Transverse colon (tissue), 4 donors: ENCODE data around the gene TCERG1L. TPM values are rescaled to one million over a fixed set of nuclear protein-coding genes. Genes with fewer than 3 reads are reported as not detected.

Experiments used
- DNase-seq: peaks from one replicate; pipeline ENCODE4 v3.0.0-alpha.2; 2019
- H3K27ac ChIP-seq, 4 donors: fragments of 200-600 bp; sonication (generic); 2 replicates each; pipeline ENCODE4 v1.5.1; 2016 to 2018; ENCODE audit warnings: inconsistent platforms in 4 of 4
- H3K27me3 ChIP-seq: fragments of 200-600 bp; sonication (generic); 2 replicates; pipeline ENCODE4 v1.5.1; 2017; ENCODE audit warnings: inconsistent platforms
- H3K36me3 ChIP-seq, 4 donors: fragments of 200-600 bp; sonication (generic); 2 replicates each; pipeline ENCODE4 v1.5.1; 2017 to 2019; ENCODE audit warnings: inconsistent platforms in 4 of 4
- H3K4me1 ChIP-seq, 4 donors: fragments of 200-600 bp; sonication (generic); 2 replicates each; pipeline ENCODE4 v1.5.1; 2017 to 2020; ENCODE audit warnings: inconsistent platforms in 4 of 4
- H3K4me3 ChIP-seq, 4 donors: fragments of 200-600 bp; sonication (generic); 1 replicate in 1 of 4; 2 replicates in 3 of 4; pipeline versions ENCODE4 v1.5.1 to v1.6.1; 2017 to 2019; ENCODE audit warnings: inconsistent platforms in 4 of 4
- H3K9me3 ChIP-seq, 2 donors: fragments of 200-600 bp; sonication (generic); 2 replicates each; pipeline ENCODE4 v1.5.1; 2017 to 2019; ENCODE audit warnings: inconsistent platforms in 2 of 2
- EP300 ChIP-seq: sonication (generic); formaldehyde crosslinking; IDR thresholded peaks from one replicate; pipeline ENCODE4 v1.6.1; 2017; ENCODE audit warnings: antibody characterized with exemption, low read depth
- POLR2A ChIP-seq: fragments of 450-650 bp; IDR thresholded peaks from one replicate; pipeline ENCODE4 v1.6.1; 2016; ENCODE audit warnings: antibody characterized with exemption, mild to moderate bottlenecking, moderate library complexity
- POLR2AphosphoS5 ChIP-seq, 3 donors: sonication (generic); formaldehyde crosslinking; IDR thresholded peaks; one replicate each; pipeline ENCODE4 v1.6.1; 2016; ENCODE audit warnings: antibody characterized with exemption in 3 of 3
- WGBS, 2 donors: methylation state at CpG; one replicate each; pipeline ENCODE4 v1.1.5; 2018; ENCODE audit warnings: low coverage in 1 of 2; 5-methylcytosine and 5-hydroxymethylcytosine counted together
- in situ Hi-C, 4 donors: fragments of 200-750 bp; cut with MboI; loops; one replicate each; pipeline versions ENCODE4 v1.15.0 to v1.15.1; 2017; ENCODE audit warnings: low sequenced_read_pairs in 3 of 4, low pct_ligation_motif_present in 1 of 4, low pct_unique_long_range_greater_than_20kb in 1 of 4
- intact Hi-C: fragments of 100-400 bp; cut with DNase I; formaldehyde crosslinking; loops from one replicate; pipeline ENCODE4 v1.15.1; 2023; ENCODE audit warnings: low total_unique reads
- total RNA-seq, 4 donors: library from RNA; depleted of rRNA; stranded (reverse); fragments of >200 nt; gene quantifications; one replicate each; pipeline ENCODE4 v1.1.0, GENCODE V29; 2016
- TF ChIP-seq, protein P1 (sequence below), 5 experiments: fragments of 200-600 bp in 3 of 5; fragments of 450-650 bp in 2 of 5; sonication (generic) in 3 of 5; IDR thresholded peaks; 1 replicate in 2 of 5; 2 replicates in 3 of 5; pipeline ENCODE4 v1.5.1; 2016 to 2017; ENCODE audit warnings: antibody characterized with exemption in 5 of 5, inconsistent platforms in 3 of 5, mild to moderate bottlenecking in 2 of 5, moderate library complexity in 1 of 5

TCERG1L gene
- total RNA-seq, 4 donors from 2014 or later = 0.16 TPM; not detected in 3

DNA sequence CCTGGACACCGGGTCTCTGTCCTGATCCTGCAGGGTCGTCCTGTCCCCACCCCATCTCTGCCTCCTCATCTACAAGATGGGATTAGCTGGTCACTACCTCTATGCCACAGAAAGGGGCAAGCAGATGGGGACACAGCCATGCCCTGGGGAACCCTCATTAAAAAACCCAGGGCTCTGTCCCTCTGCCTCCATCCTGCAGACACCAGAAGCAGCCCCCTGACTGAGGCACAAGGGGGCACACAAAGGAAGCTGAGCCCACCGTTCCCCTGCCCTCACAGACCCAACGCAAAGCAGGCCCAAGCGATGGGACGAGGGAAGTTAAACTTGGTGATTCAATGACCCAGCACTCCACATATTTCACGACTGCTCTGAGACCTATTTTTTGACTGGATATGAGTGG, 142.4 kb downstream of the TCERG1L start:
- no peaks in the 10 kb centered on the region for H3K4me1 ChIP-seq
- no peak for DNase-seq
- 60 to 73% methylated on average over 1 to 7 of the region's 7 CpGs for WGBS, 2 donors
- in situ Hi-C loops = no loop called here
- intact Hi-C loops = no loop called here
- no peak overlapping the region for H3K27ac ChIP-seq
- no peaks in the 10 kb centered on the region for H3K9me3 ChIP-seq
- H3K27me3 ChIP-seq = no peaks in the 10 kb centered on the region
- no peaks in the 10 kb centered on the region for H3K36me3 ChIP-seq
- TF ChIP-seq, protein P1, sequence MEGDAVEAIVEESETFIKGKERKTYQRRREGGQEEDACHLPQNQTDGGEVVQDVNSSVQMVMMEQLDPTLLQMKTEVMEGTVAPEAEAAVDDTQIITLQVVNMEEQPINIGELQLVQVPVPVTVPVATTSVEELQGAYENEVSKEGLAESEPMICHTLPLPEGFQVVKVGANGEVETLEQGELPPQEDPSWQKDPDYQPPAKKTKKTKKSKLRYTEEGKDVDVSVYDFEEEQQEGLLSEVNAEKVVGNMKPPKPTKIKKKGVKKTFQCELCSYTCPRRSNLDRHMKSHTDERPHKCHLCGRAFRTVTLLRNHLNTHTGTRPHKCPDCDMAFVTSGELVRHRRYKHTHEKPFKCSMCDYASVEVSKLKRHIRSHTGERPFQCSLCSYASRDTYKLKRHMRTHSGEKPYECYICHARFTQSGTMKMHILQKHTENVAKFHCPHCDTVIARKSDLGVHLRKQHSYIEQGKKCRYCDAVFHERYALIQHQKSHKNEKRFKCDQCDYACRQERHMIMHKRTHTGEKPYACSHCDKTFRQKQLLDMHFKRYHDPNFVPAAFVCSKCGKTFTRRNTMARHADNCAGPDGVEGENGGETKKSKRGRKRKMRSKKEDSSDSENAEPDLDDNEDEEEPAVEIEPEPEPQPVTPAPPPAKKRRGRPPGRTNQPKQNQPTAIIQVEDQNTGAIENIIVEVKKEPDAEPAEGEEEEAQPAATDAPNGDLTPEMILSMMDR (IDR thresholded peaks at IDR 0.05) = no peak
- TF ChIP-seq EP300 (no peak), POLR2AphosphoS5 (IDR thresholded peaks at IDR 0.05) (no peak), POLR2A (no peak)
- no peak overlapping the region for H3K4me3 ChIP-seq

DNA sequence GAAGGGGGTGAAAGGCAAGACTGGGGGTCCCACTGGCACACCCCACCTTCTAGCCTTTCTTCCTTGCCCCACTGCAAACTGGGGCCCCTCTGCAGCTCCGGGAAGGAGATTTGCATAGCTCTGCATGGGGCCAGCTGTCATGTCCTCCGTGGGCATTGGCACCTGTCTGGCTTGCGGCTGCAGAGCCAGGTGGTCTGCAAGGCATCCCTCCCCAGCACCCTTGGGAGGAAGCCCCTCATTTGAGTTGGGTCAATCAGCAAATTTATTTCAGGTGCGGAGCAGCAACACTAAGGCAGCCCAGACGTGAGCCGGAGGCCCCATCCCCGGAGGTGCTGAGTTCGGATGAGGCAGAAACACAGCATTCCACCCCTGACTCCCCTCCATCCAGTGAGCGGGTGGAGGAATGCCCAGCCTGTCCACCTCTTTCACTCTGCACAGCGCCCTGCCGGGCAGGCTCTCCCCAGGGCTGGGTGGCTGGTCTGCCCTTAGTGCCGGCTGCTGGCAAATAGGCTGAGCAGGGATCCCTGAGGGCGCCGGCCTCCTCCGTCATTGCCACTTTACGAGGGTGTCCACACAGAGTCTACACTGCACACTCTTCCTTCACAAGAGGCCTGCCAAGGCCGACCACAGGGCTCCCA, 143.2 kb downstream of the TCERG1L start:
- WGBS, 2 donors = 89% methylated on average over 17 of the region's 17 CpGs; no CpG with 5 or more reads in 1 of the 2 donors
- Histone ChIP-seq H3K36me3 (no peaks in the 10 kb centered on the region), H3K4me3 (no peak overlapping the region), H3K9me3 (no peaks in the 10 kb centered on the region), H3K27ac (no peak overlapping the region), H3K4me1 (no peaks in the 10 kb centered on the region), H3K27me3 (no peaks in the 10 kb centered on the region)
- intact Hi-C loops = no loop called here
- no peak for DNase-seq
- in situ Hi-C loops = no loop called here
- no peak for TF ChIP-seq EP300
- no peak for TF ChIP-seq POLR2AphosphoS5 (IDR thresholded peaks at IDR 0.05)
- no peak for TF ChIP-seq POLR2A
- TF ChIP-seq, protein P1 (IDR thresholded peaks at IDR 0.05) = no peak

DNA sequence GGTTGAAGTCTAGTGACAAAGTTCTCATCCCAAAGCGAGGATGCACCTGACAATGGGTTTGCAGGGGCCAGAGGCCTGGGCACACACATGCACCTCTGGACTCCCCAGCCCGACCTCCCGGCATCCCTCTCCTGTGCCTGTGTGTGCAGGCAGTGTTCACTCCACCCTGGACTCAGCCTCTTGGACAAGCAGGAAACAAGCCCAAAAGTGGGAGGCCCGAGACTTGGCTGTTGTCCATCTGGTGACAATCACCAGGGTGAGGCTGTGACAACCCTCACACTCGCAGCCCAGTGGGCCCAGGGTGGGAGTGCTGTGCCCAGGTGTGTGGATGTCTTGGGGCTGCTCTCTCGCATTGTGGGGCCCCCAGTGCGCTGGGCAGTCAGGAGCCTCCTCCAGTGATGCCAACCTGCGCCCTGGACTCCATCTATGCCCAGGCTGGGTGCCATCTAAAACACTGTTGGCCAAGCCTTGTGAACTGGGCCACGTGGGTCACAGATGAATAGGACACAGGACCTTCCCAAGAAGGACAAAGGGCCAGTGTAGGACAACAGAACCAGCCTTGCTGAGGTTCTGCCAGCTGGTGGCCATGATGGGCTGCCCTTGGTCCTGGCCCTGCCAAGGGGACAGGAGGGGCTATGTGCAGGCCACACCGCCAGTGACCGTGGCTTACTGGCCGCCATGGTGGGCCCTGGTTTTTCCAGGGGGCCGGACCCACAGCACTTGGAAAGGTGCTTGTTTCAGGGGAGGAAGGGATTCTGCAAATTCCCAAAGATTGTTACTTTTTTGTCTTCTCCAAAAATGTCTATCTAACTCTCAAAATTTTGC, 144.3 kb downstream of the TCERG1L start:
- TF ChIP-seq EP300 = no peak
- no peak for TF ChIP-seq POLR2A
- TF ChIP-seq, protein P1 (IDR thresholded peaks at IDR 0.05) = no peak
- TF ChIP-seq POLR2AphosphoS5 (IDR thresholded peaks at IDR 0.05) = no peak
- H3K4me3 ChIP-seq = no peak overlapping the region
- H3K27me3 ChIP-seq = no peaks in the 10 kb centered on the region
- DNase-seq = no peak
- in situ Hi-C loops (no loop called here), intact Hi-C loops (no loop called here)
- H3K27ac ChIP-seq = no peak overlapping the region
- H3K36me3 ChIP-seq = no peaks in the 10 kb centered on the region
- WGBS, 2 donors = 79% methylated on average over 11 of the region's 13 CpGs; no CpG with 5 or more reads in 1 of the 2 donors
- H3K4me1 ChIP-seq = no peaks in the 10 kb centered on the region
- H3K9me3 ChIP-seq = no peaks in the 10 kb centered on the region

DNA sequence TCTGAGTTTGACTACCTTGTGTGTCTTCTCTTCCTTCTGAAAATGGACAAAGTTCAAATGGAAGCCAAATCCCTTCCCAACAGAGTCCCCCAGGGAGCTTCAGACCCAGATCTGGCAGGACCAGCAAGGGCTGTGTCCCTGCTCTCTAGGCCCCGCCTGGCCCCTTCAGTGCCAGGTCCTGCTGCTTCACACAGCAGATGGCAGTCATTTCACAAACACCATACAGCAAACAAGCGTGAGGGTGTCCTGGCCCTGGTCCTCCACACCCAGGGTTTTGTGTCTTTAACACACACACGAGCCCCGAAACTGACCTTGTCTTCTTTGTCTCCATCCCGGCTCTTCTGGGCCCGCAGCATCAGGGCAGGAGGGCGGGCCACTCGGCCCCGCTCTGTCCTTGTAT, 145.0 kb downstream of the TCERG1L start:
- TF ChIP-seq EP300 (no peak), POLR2A (no peak), POLR2AphosphoS5 (IDR thresholded peaks at IDR 0.05) (no peak)
- TF ChIP-seq, protein P1 (IDR thresholded peaks at IDR 0.05) = no peak
- H3K36me3 ChIP-seq = no peaks in the 10 kb centered on the region
- no peaks in the 10 kb centered on the region for H3K9me3 ChIP-seq
- no peak overlapping the region for H3K27ac ChIP-seq
- H3K4me3 ChIP-seq = no peak overlapping the region
- DNase-seq = no peak
- no peaks in the 10 kb centered on the region for H3K4me1 ChIP-seq
- no peaks in the 10 kb centered on the region for H3K27me3 ChIP-seq
- WGBS, 2 donors = 90 to 92% methylated on average over 5 to 9 of the region's 9 CpGs
- intact Hi-C loops = no loop called here
- in situ Hi-C loops = no loop called here
